Caco-2 (cell line): ENCODE results near the gene STAC3. TPM values are rescaled to one million over a fixed set of nuclear protein-coding genes. Genes with fewer than 3 reads are reported as not detected.
"Not testable (repeated sequence)": the region's sequence is repeated elsewhere in the genome, so short reads cannot be mapped to it uniquely, and the experiment has no call there.

ENCODE experiments used
- Bru-seq: library from RNA; stranded (reverse); fragments of 400-500 nt; gene quantifications from one replicate; lab custom pipeline; 2021; lab: Mats Ljungman, UMichigan
- BruChase-seq, 2 experiments: library from RNA; stranded (reverse); fragments of 400-500 nt; gene quantifications; one replicate each; lab custom pipeline; 2021; lab: Mats Ljungman, UMichigan
- BruUV-seq: library from RNA; stranded (reverse); fragments of 400-500 nt; replicated peaks from 2 replicates; lab custom pipeline; 2021; lab: Mats Ljungman, UMichigan
- CTCF ChIA-PET: fragments of 300-600 bp; sonication (Branson Sonifier 250); formaldehyde crosslinking; loops from one replicate; lab custom pipeline; 2022; ENCODE audit warnings: antibody characterized with exemption; lab: Charles Lee
- POLR2A ChIA-PET: fragments of 300-600 bp; sonication (Branson Sonifier 250); formaldehyde crosslinking; loops from one replicate; lab custom pipeline; 2022; ENCODE audit warnings: antibody characterized with exemption; lab: Charles Lee
- DNase-seq, 2 experiments: peaks; one replicate each; pipeline versions ENCODE4 v3.0.0 to v3.0.0-alpha.2; 2020 to 2022
- H3K27me3 ChIP-seq: replicated peaks from 2 replicates; pipeline ENCODE4 v1.6.0; 2011; ENCODE audit warnings: low read length; ENCODE audit not compliant: control insufficient read depth, insufficient read depth
- H3K36me3 ChIP-seq: 2 replicates; pipeline ENCODE4 v1.5.1; 2011; ENCODE audit warnings: low read length; ENCODE audit not compliant: control insufficient read depth, insufficient read depth
- H3K4me1 ChIP-seq: fragments of 250-450 bp; sonication (Bioruptor Pico); 2 replicates; pipeline ENCODE4 v1.5.1; 2020; ENCODE audit warnings: mild to moderate bottlenecking
- H3K4me3 ChIP-seq: 2 replicates; pipeline ENCODE4 v1.5.1; 2011; ENCODE audit warnings: low read depth, mild to moderate bottlenecking, control low read depth, low read length
- H3K9me3 ChIP-seq: fragments of 250-450 bp; sonication (Bioruptor Pico); 2 replicates; pipeline ENCODE4 v1.5.1; 2020; ENCODE audit warnings: mild to moderate bottlenecking, moderate library complexity
- H3K27ac Mint-ChIP-seq: one replicate; pipeline ENCODE4 v1.8.0; 2022; ENCODE audit warnings: mixed read lengths; ENCODE audit not compliant: unreplicated experiment
- H3K27me3 Mint-ChIP-seq: one replicate; pipeline ENCODE4 v1.8.0; 2022; ENCODE audit warnings: mixed read lengths; ENCODE audit not compliant: insufficient read depth, unreplicated experiment
- H3K36me3 Mint-ChIP-seq: one replicate; pipeline ENCODE4 v1.8.0; 2022; ENCODE audit warnings: mild to moderate bottlenecking, mixed read lengths; ENCODE audit not compliant: insufficient read depth, unreplicated experiment
- H3K4me1 Mint-ChIP-seq: one replicate; pipeline ENCODE4 v1.8.0; 2022; ENCODE audit warnings: low read depth, mixed read lengths; ENCODE audit not compliant: unreplicated experiment
- H3K4me3 Mint-ChIP-seq: one replicate; pipeline ENCODE4 v1.8.0; 2022; ENCODE audit warnings: mild to moderate bottlenecking, moderate library complexity, mixed read lengths; ENCODE audit not compliant: unreplicated experiment
- H3K9me3 Mint-ChIP-seq: one replicate; pipeline ENCODE4 v1.8.0; 2022; ENCODE audit warnings: mixed read lengths; ENCODE audit not compliant: unreplicated experiment
- intact Hi-C: fragments of 100-400 bp; cut with micrococcal nuclease; formaldehyde crosslinking; loops from one replicate; pipeline ENCODE4 v1.10.0; 2022; ENCODE audit not compliant: unreplicated experiment
- long read RNA-seq: library from polyadenylated mRNA; stranded (forward); transcript quantifications from one replicate; pipeline ENCODE4 v2.0.0, GENCODE V29; 2022
- total RNA-seq: library from RNA; stranded (reverse); gene quantifications from 2 replicates; pipeline ENCODE4 v1.2.3, GENCODE V29; 2022
- TF ChIP-seq, protein P1 (sequence below), 2 experiments: fragments of 200-600 bp in 1 of 2; IDR thresholded peaks; 1 replicate in 1 of 2; 2 replicates in 1 of 2; pipeline versions ENCODE4 v1.5.1 to v1.8.0; 2011 to 2022; ENCODE audit warnings: antibody characterized with exemption in 1 of 2, control low read depth in 1 of 2, inconsistent platforms in 1 of 2, low read depth in 1 of 2, low read length in 1 of 2, mild to moderate bottlenecking in 1 of 2, moderate library complexity in 1 of 2; ENCODE audit not compliant: insufficient read depth in 1 of 2, severe bottlenecking in 1 of 2, unreplicated experiment in 1 of 2

The STAC3 gene
- total RNA-seq (0.70 and 1.3 TPM in 2 replicates), Bru-seq, nascent RNA (percentile 36 among the genes with signal in this experiment), BruChase-seq, experiment 1, labeled RNA remaining after a 2-hour chase (percentile 30 among the genes with signal in this experiment), BruChase-seq, experiment 2, labeled RNA remaining after a 6-hour chase (percentile 34 among the genes with signal in this experiment)
- long read RNA-seq, partial matches to known transcripts = 0 of 1 reads
- long read RNA-seq, other reads (novel, unspliced or antisense) = 1 of 1 reads

- DNase-seq = no peak
- H3K27me3 Mint-ChIP-seq = peaks cover 2% of the 10 kb centered on the region
- H3K4me3 Mint-ChIP-seq = no peak within 1 kb of the TSS
- no peak within 1 kb of the TSS for H3K4me3 ChIP-seq
- no peaks in the 10 kb centered on the region for H3K4me1 Mint-ChIP-seq
- TF ChIP-seq, protein P1, sequence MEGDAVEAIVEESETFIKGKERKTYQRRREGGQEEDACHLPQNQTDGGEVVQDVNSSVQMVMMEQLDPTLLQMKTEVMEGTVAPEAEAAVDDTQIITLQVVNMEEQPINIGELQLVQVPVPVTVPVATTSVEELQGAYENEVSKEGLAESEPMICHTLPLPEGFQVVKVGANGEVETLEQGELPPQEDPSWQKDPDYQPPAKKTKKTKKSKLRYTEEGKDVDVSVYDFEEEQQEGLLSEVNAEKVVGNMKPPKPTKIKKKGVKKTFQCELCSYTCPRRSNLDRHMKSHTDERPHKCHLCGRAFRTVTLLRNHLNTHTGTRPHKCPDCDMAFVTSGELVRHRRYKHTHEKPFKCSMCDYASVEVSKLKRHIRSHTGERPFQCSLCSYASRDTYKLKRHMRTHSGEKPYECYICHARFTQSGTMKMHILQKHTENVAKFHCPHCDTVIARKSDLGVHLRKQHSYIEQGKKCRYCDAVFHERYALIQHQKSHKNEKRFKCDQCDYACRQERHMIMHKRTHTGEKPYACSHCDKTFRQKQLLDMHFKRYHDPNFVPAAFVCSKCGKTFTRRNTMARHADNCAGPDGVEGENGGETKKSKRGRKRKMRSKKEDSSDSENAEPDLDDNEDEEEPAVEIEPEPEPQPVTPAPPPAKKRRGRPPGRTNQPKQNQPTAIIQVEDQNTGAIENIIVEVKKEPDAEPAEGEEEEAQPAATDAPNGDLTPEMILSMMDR (IDR thresholded peaks at IDR 0.05; ENCODE audit: insufficient read depth in 1 of 2, low read depth in 1 of 2, low read length in 1 of 2, severe bottlenecking in 1 of 2, unreplicated experiment in 1 of 2) = no peak
- ChIA-PET CTCF (interaction anchor here (0.5 to 1.2 kb wide), 5 partner anchors 12 to 581 kb away, joined by 3 to 7 read pairs (median 3); partner anchors contain the start of gene INHBE), POLR2A (interaction anchor here (0.6 to 1.3 kb wide), 2 partner anchors 9 to 22 kb away, joined by 3 to 4 read pairs; partner anchors contain the start of gene SHMT2)
- H3K27me3 ChIP-seq = no peaks in the 10 kb centered on the region
- no peaks in the 10 kb centered on the region for H3K9me3 Mint-ChIP-seq
- no peak within 1 kb of the TSS for H3K27ac Mint-ChIP-seq
- H3K36me3 Mint-ChIP-seq = peaks cover 5% of the 10 kb centered on the region
- no TSS peak for BruUV-seq
- H3K9me3 ChIP-seq = no peaks in the 10 kb centered on the region
- no peaks in the 10 kb centered on the region for H3K36me3 ChIP-seq
- intact Hi-C loops = no loop called here
- no peaks in the 10 kb centered on the region for H3K4me1 ChIP-seq
Observed at GRCh38 chr12:57250956-57251355, at the start of gene STAC3. Gene STAC3 (minus strand): TSS chr12:57251187. CDS start chr12:57249636, 1,551 bp downstream.

DNA sequence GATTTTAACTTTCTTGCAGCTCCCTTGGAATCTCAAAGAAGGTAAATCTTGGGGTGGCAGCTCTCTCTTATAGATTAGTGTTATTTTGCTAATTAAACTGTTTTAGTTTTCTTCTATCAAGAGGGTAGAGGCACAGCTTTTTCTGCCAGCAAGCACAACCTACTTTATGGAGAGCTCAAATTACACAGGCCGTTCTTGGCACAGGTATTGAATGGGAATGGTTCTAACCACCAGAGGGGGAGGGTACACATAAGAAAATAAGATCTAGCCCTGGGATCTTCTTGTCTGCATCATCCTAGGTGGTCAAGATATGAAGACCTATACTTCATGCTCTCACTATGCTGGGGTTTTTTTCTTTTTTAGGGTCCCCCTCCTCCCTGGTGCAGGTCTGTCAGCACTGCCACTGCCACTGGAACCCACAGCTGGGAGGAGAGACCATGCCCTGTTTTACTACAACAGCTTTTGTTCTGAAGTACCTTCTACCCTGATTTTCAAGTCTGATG is 48.6 kb upstream of the STAC3 start:
- no TSS peak for BruUV-seq
- no peak overlapping the region for H3K27ac Mint-ChIP-seq

DNA sequence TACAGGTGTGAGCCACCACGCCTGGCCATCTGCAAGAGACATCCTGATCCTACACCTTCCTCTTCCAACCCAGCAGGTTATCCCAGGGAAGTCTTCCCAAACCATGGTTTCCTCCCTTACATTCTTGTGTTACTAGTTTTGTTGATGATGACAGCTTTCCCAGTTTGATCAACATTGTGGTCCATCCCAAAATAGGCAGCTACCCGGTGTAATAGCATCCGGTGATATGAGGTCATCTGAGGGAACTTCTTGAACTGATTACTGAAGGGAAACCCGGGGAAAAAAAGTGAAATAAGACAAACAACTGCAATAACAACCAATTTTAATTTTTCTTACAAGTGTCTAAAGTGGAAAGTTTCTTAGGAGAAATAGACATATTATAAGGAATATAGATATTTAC is 45.3 kb upstream of the STAC3 start:
- TF ChIP-seq, protein P1 (IDR thresholded peaks at IDR 0.05; ENCODE audit: insufficient read depth in 1 of 2, low read depth in 1 of 2, low read length in 1 of 2, severe bottlenecking in 1 of 2, unreplicated experiment in 1 of 2) = no peak
- no peak for DNase-seq
- H3K36me3 Mint-ChIP-seq = no peaks in the 10 kb centered on the region
- no peaks in the 10 kb centered on the region for H3K9me3 Mint-ChIP-seq
- no peaks in the 10 kb centered on the region for H3K4me1 ChIP-seq
- BruUV-seq = no TSS peak
- no peaks in the 10 kb centered on the region for H3K9me3 ChIP-seq
- H3K4me1 Mint-ChIP-seq = no peaks in the 10 kb centered on the region
- H3K4me3 ChIP-seq = no peak overlapping the region
- no peaks in the 10 kb centered on the region for H3K27me3 ChIP-seq
- no peak overlapping the region for H3K27ac Mint-ChIP-seq
- intact Hi-C loops = no loop called here
- H3K27me3 Mint-ChIP-seq = no peaks in the 10 kb centered on the region
- no peak overlapping the region for H3K4me3 Mint-ChIP-seq
- POLR2A ChIA-PET = no interaction called here
- no peaks in the 10 kb centered on the region; the same call in 1 of the 2 replicates for H3K36me3 ChIP-seq
- CTCF ChIA-PET = no interaction called here

More for the DNA sequence above, 48.6 kb upstream of the STAC3 start:
- H3K4me3 ChIP-seq = no peak overlapping the region
- Mint-ChIP-seq H3K4me3 (no peak overlapping the region), H3K27me3 (no peaks in the 10 kb centered on the region), H3K36me3 (no peaks in the 10 kb centered on the region), H3K4me1 (no peaks in the 10 kb centered on the region), H3K9me3 (no peaks in the 10 kb centered on the region)
- H3K27me3 ChIP-seq = no peaks in the 10 kb centered on the region
- ChIA-PET POLR2A (no interaction called here), CTCF (interaction anchor here (1.5 kb wide), 1 partner anchor 153 kb away, joined by 5 read pairs; no protein-coding TSS in a partner anchor)
- intact Hi-C loops = no loop called here
- no peaks in the 10 kb centered on the region for H3K4me1 ChIP-seq
- H3K36me3 ChIP-seq = no peaks in the 10 kb centered on the region
- DNase-seq = no peak
- H3K9me3 ChIP-seq = no peaks in the 10 kb centered on the region
- TF ChIP-seq, protein P1 (IDR thresholded peaks at IDR 0.05; ENCODE audit: insufficient read depth in 1 of 2, low read depth in 1 of 2, low read length in 1 of 2, severe bottlenecking in 1 of 2, unreplicated experiment in 1 of 2) = no peak

- not testable (repeated sequence) for H3K9me3 Mint-ChIP-seq
Observed at GRCh38 chr12:57282073-57282472, 31.1 kb upstream of the STAC3 start.

More at GRCh38 chr12:57282073-57282472, 31.1 kb upstream of the STAC3 start:
- BruUV-seq, H3K27me3 ChIP-seq, H3K4me3 ChIP-seq, H3K36me3 ChIP-seq, CTCF ChIA-PET, H3K4me3 Mint-ChIP-seq, H3K27me3 Mint-ChIP-seq, H3K27ac Mint-ChIP-seq, DNase-seq, POLR2A ChIA-PET, intact Hi-C loops, H3K9me3 ChIP-seq: not testable (repeated sequence)
- Mint-ChIP-seq H3K36me3 (peaks cover 11% of the 10 kb centered on the region), H3K4me1 (peaks cover 11% of the 10 kb centered on the region)
- H3K4me1 ChIP-seq = peaks cover 13% of the 10 kb centered on the region
